K562 (cell line): Measurements from ENCODE around the gene ANKRD11. TPM values are rescaled to one million over a fixed set of nuclear protein-coding genes. Genes with fewer than 3 reads are reported as not detected.

Experiments
- ATAC-seq: fragments of 200-7000 bp; cut with Tn5 transposase; 3 replicates; pipeline ENCODE4 v1.9.1; 2020; ENCODE audit warnings: moderate library complexity
- BruUV-seq: library from RNA; stranded (reverse); fragments of 400-500 nt; replicated peaks from 2 replicates; lab custom pipeline; 2021; lab: Mats Ljungman, UMichigan
- CTCF ChIA-PET: fragments of 300-600 bp; formaldehyde crosslinking; extraction: SDS; loops from one replicate; lab custom pipeline; 2021; ENCODE audit warnings: low intra/inter-chr PET ratio; lab: Yijun Ruan, JAX
- POLR2A ChIA-PET: fragments of 300-600, 350-650 bp; sonication (Branson Sonifier 250); formaldehyde crosslinking; extraction: SDS; loops from one replicate; lab custom pipeline; 2021; ENCODE audit warnings: antibody characterized with exemption, inconsistent platforms; lab: Yijun Ruan, JAX
- DNase-seq, 4 experiments: peaks; one replicate each; pipeline versions ENCODE4 v3.0.0 to v3.0.0-alpha.2; 2011 to 2018; ENCODE audit warnings: low spot score in 3 of 4, mixed read lengths in 3 of 4; ENCODE audit errors: extremely low read depth in 1 of 4
- FAIRE-seq: peaks from 2 replicates; lab custom pipeline; 2011; peaks lifted over from hg19 to GRCh38; lab: Jason Lieb, UNC
- H2AFZ ChIP-seq: 2 replicates; pipeline ENCODE4 v1.6.0; 2011; ENCODE audit warnings: low read depth, low read length, control low read depth, inconsistent platforms
- H3K27ac ChIP-seq: fragments of 200-600 bp; 3 replicates; pipeline ENCODE4 v1.8.0; 2011; ENCODE audit warnings: low read depth, mild to moderate bottlenecking, control low read depth, inconsistent platforms, low read length, moderate library complexity, mixed read lengths; ENCODE audit errors: extremely low read depth
- H3K27me3 ChIP-seq, 2 experiments: fragments of 300-600 bp in 1 of 2; 2 replicates in 1 of 2; 3 replicates in 1 of 2; pipeline versions ENCODE4 v1.6.0 to v1.8.0; 2011; ENCODE audit warnings: inconsistent platforms in 2 of 2, low read length in 2 of 2, mild to moderate bottlenecking in 1 of 2, mixed read lengths in 1 of 2, moderate library complexity in 1 of 2; ENCODE audit not compliant: control insufficient read depth in 2 of 2, insufficient read depth in 2 of 2
- H3K36me3 ChIP-seq: fragments of 300-600 bp; 3 replicates; pipeline ENCODE4 v1.8.0; 2011; ENCODE audit warnings: mild to moderate bottlenecking, low read length, inconsistent platforms; ENCODE audit not compliant: control insufficient read depth, insufficient read depth
- H3K4me1 ChIP-seq, 2 experiments: fragments of 200-600 bp in 1 of 2; replicated peaks in 1 of 2; 2 replicates in 1 of 2; 3 replicates in 1 of 2; pipeline versions ENCODE4 v1.5.1 to v1.8.0; 2011; ENCODE audit warnings: inconsistent platforms in 2 of 2, low read length in 2 of 2, mild to moderate bottlenecking in 1 of 2, mixed read lengths in 1 of 2, moderate library complexity in 1 of 2; ENCODE audit not compliant: control insufficient read depth in 2 of 2, insufficient read depth in 2 of 2
- H3K4me2 ChIP-seq: 2 replicates; pipeline ENCODE4 v1.6.1; 2011; ENCODE audit warnings: low read length, control low read depth, inconsistent platforms, mixed read lengths; ENCODE audit not compliant: insufficient read depth
- H3K4me3 ChIP-seq: fragments of 200-600 bp; sonication (generic), shearing (Covaris generic); 2 replicates; pipeline ENCODE4 v1.5.1; 2016; ENCODE audit warnings: control low read depth, inconsistent platforms
- H3K79me2 ChIP-seq: fragments of 200-600 bp; 3 replicates; pipeline ENCODE4 v1.8.0; 2011; ENCODE audit warnings: low read length, inconsistent platforms; ENCODE audit not compliant: control insufficient read depth, insufficient read depth
- H3K9ac ChIP-seq, 2 experiments: 2 replicates each; pipeline versions ENCODE4 v1.6.0 to v1.6.1; 2011; ENCODE audit warnings: low read depth in 2 of 2, low read length in 2 of 2, control low read depth in 1 of 2, inconsistent platforms in 1 of 2, mild to moderate bottlenecking in 1 of 2, mixed read lengths in 1 of 2; ENCODE audit not compliant: insufficient read depth in 1 of 2
- H3K9me1 ChIP-seq: one replicate; pipeline ENCODE4 v1.6.0; 2011; ENCODE audit warnings: inconsistent platforms, mild to moderate bottlenecking, low read length, moderate library complexity; ENCODE audit not compliant: control insufficient read depth, insufficient read depth
- H3K9me3 ChIP-seq: replicated peaks from 2 replicates; pipeline ENCODE4 v1.5.1; 2011; ENCODE audit warnings: low read depth, low read length, inconsistent platforms; ENCODE audit not compliant: control insufficient read depth, insufficient read depth
- H4K20me1 ChIP-seq: replicated peaks from 2 replicates; pipeline ENCODE4 v1.6.1; 2011; ENCODE audit warnings: low read length, inconsistent platforms, mixed read lengths; ENCODE audit not compliant: control insufficient read depth, insufficient read depth
- ATF6 ChIP-seq: sonication (generic); formaldehyde crosslinking; IDR thresholded peaks from 2 replicates; pipeline ENCODE4 v1.4.0; 2020; ENCODE audit warnings: mild to moderate bottlenecking, missing genetic modification reagents
- ATF7 ChIP-seq: fragments of 450-650 bp; IDR thresholded peaks from 2 replicates; pipeline ENCODE4 v1.7.1; 2014; ENCODE audit warnings: mild to moderate bottlenecking, moderate library complexity
- BRD9 ChIP-seq: fragments of 450-650 bp; IDR thresholded peaks from 2 replicates; pipeline ENCODE4 v1.6.1; 2018; ENCODE audit warnings: low read depth; ENCODE audit not compliant: partially characterized antibody
- HDAC8 ChIP-seq: fragments of 450-650 bp; IDR thresholded peaks from 2 replicates; pipeline ENCODE4 v1.6.1; 2016; ENCODE audit warnings: mild to moderate bottlenecking, missing genetic modification characterization, moderate library complexity, missing compliant biosample characterization
- HNRNPL ChIP-seq: fragments of 200-400 bp; formaldehyde crosslinking; IDR thresholded peaks from 2 replicates; pipeline ENCODE4 v1.6.1; 2017; ENCODE audit warnings: low read depth, mild to moderate bottlenecking, low read length
- KLF13 ChIP-seq: fragments of 450-650 bp; IDR thresholded peaks from 2 replicates; pipeline ENCODE4 v1.6.1; 2016; ENCODE audit warnings: missing genetic modification characterization, low read depth, mild to moderate bottlenecking, missing compliant biosample characterization, moderate library complexity, borderline replicate concordance
- MTF1 ChIP-seq: fragments of 250-450 bp; sonication (Bioruptor Pico); IDR thresholded peaks from 2 replicates; pipeline ENCODE4 v1.9.0; 2021; ENCODE audit warnings: moderate library complexity, mild to moderate bottlenecking, inconsistent platforms, borderline replicate concordance
- STAG1 ChIP-seq: sonication (generic); formaldehyde crosslinking; IDR thresholded peaks from 2 replicates; pipeline ENCODE4 v1.5.0; 2020; ENCODE audit warnings: missing genetic modification reagents, borderline replicate concordance
- TAF7 ChIP-seq: fragments of 450-650 bp; IDR thresholded peaks from 2 replicates; pipeline ENCODE4 v1.6.1; 2016; ENCODE audit warnings: missing genetic modification characterization, missing compliant biosample characterization
- TCFL5 ChIP-seq: fragments of 250-450 bp; sonication (Bioruptor Pico); conservative IDR thresholded peaks from 2 replicates; pipeline ENCODE4 v1.6.1; 2021; ENCODE audit warnings: mild to moderate bottlenecking, moderate library complexity, matching md5 sums
- ZFX ChIP-seq: sonication (generic); formaldehyde crosslinking; IDR thresholded peaks from 2 replicates; pipeline ENCODE4 v1.8.0; 2022; ENCODE audit warnings: mild to moderate bottlenecking, missing genetic modification reagents, moderate library complexity
- WGBS: fragments of 100-300 bp; shearing (Covaris generic); methylation state at CpG from one replicate; pipeline ENCODE4 v1.1.6; 2016; ENCODE audit warnings: low coverage, mixed read lengths; ENCODE audit not compliant: insufficient coverage; ENCODE audit errors: missing lambda C conversion rate; 5-methylcytosine and 5-hydroxymethylcytosine counted together
- in situ Hi-C: fragments of 300-500 bp; cut with MboI; formaldehyde crosslinking; loops from 4 replicates; pipeline ENCODE4 v1.15.0; 2018; ENCODE audit warnings: inconsistent platforms, mixed read lengths
- intact Hi-C: fragments of 100-400 bp; cut with micrococcal nuclease; formaldehyde crosslinking; loops from 2 replicates; pipeline ENCODE4 v1.14.2; 2022
- polyA plus RNA-seq, 8 experiments: library from polyadenylated mRNA; depleted of rRNA in 4 of 8; stranded (reverse) in 5 of 8; unstranded in 3 of 8; fragments of >200 nt; fragmentation: Nextera tagmentation in 2 of 8; fragmentation: Illumina TruSeq in 1 of 8; extraction: Ambion mirVana in 2 of 8; extraction: Trizol in 1 of 8; gene quantifications; 2 replicates each; pipeline versions ENCODE4 v1.2.1 to v1.2.3, GENCODE V29; 2011 to 2014; ENCODE audit warnings: inconsistent platforms in 1 of 8, missing spikeins in 1 of 8
- total RNA-seq, 7 experiments: library from RNA; depleted of rRNA in 6 of 7; stranded (reverse); fragments of >200 nt in 6 of 7; fragmentation: Illumina TruSeq in 2 of 7; extraction: Trizol in 2 of 7; gene quantifications; 2 replicates each; pipeline versions ENCODE4 v1.2.1 to v1.2.3, GENCODE V29; 2011 to 2021; ENCODE audit warnings: low replicate concordance in 1 of 7

The ANKRD11 gene
- total and polyA plus RNA-seq, 9 of the 15 experiments (the other 6 are each of a cell fraction or from before 2014, with no cell fraction given) = 4.7 to 126 (median 31.7) TPM

GRCh38 chr16:89430436-89431157 lies 59.8 kb downstream of the ANKRD11 start:
- no peak overlapping the region for H3K4me3 ChIP-seq
- no peak overlapping the region for H3K27ac ChIP-seq
- TF ChIP-seq HDAC8 (no peak), ATF6 (no peak), BRD9 (no peak), ATF7 (no peak), MTF1 (no peak), KLF13 (tag) (no peak), HNRNPL (no peak), STAG1 (CRISPR knock-in tag) (no peak), TAF7 (no peak), ZFX (CRISPR knock-in tag) (no peak), TCFL5 (CRISPR knock-in tag) (no peak)
- TF ChIP-seq, all 486 proteins: peak for 0
- in situ Hi-C loops (no loop called here), intact Hi-C loops (no loop called here)
- FAIRE-seq (no peak), ATAC-seq (no peak), DNase-seq (no peak)
- ChIA-PET CTCF (no interaction called here), POLR2A (no interaction called here)
- H3K27me3 ChIP-seq = no peaks in the 10 kb centered on the region
- H2AFZ ChIP-seq = no peak overlapping the region
- no TSS peak for BruUV-seq
- peaks cover 86% of the 10 kb centered on the region for H3K79me2 ChIP-seq
- no peak overlapping the region for H3K9ac ChIP-seq
- H3K4me2 ChIP-seq = no peak overlapping the region
- WGBS = 95% methylated on average over 11 of the region's 19 CpGs
- peaks cover 6% of the 10 kb centered on the region for H3K9me3 ChIP-seq
- H3K36me3 ChIP-seq = peaks cover 51% of the 10 kb centered on the region
- H3K9me1 ChIP-seq = no peaks in the 10 kb centered on the region
- H4K20me1 ChIP-seq = peaks cover 32% of the 10 kb centered on the region
- H3K4me1 ChIP-seq = peaks cover 4 to 8% of the 10 kb centered on the region in 2 experiments; a peak in 1 of 5 replicates
